Adrenal gland (tissue), 12 donors: Measurements from ENCODE around the gene CHEK2. TPM values are rescaled to one million over a fixed set of nuclear protein-coding genes. Genes with fewer than 3 reads are reported as not detected.
A peak's percentile ranks its signal among the peaks of the same experiment; 100 is the strongest.
"Not testable (repeated sequence)": the region's sequence is repeated elsewhere in the genome, so short reads cannot be mapped to it uniquely, and the experiment has no call there.

ENCODE experiments used
- DNase-seq, 7 donors: peaks; one replicate each; pipeline ENCODE4 v3.0.0-alpha.2; 2019 to 2020
- H3K27ac ChIP-seq, 5 donors: fragments of 200-600 bp; sonication (generic) in 4 of 5; 1 replicate in 3 of 5; 2 replicates in 2 of 5; pipeline versions ENCODE4 v1.5.1 to v1.8.0; 2016 to 2020; ENCODE audit warnings: mild to moderate bottlenecking in 1 of 5
- H3K27me3 ChIP-seq: fragments of 200-600 bp; 2 replicates; pipeline ENCODE4 v1.8.0; 2021
- H3K36me3 ChIP-seq, 2 donors: fragments of 200-600 bp; replicated peaks in 1 of 2; 1 replicate in 1 of 2; 2 replicates in 1 of 2; pipeline versions ENCODE4 v1.5.1 to v1.8.0; 2018 to 2022
- H3K4me1 ChIP-seq, 2 donors: fragments of 200-600 bp; replicated peaks in 1 of 2; 1 replicate in 1 of 2; 2 replicates in 1 of 2; pipeline versions ENCODE4 v1.5.1 to v1.8.0; 2018 to 2021
- H3K4me3 ChIP-seq, 4 donors: fragments of 200-600 bp; sonication (generic) in 3 of 4; one replicate each; pipeline ENCODE4 v1.5.1; 2016 to 2018
- H3K9me3 ChIP-seq, 3 donors: fragments of 200-600 bp; sonication (generic) in 1 of 3; replicated peaks in 1 of 3; 1 replicate in 2 of 3; 2 replicates in 1 of 3; pipeline versions ENCODE4 v1.5.1 to v1.8.0; 2016 to 2021
- CTCF ChIP-seq, 6 experiments: fragments of 450-650 bp in 4 of 6; fragments of 200-600 bp in 2 of 6; sonication (generic) in 1 of 6; IDR thresholded peaks; 1 replicate in 5 of 6; 2 replicates in 1 of 6; pipeline versions ENCODE4 v1.5.1 to v1.8.0; 2016 to 2021; ENCODE audit warnings: antibody characterized with exemption in 6 of 6, mild to moderate bottlenecking in 2 of 6, moderate library complexity in 1 of 6
- POLR2A ChIP-seq, 2 donors: fragments of 450-650 bp; IDR thresholded peaks; one replicate each; pipeline ENCODE4 v1.6.1; 2017; ENCODE audit warnings: antibody characterized with exemption in 2 of 2, mild to moderate bottlenecking in 2 of 2, moderate library complexity in 1 of 2
- WGBS, 4 donors: extraction: QIAGEN DNeasy Blood & Tissue Kit in 2 of 4; methylation state at CpG; one replicate each; pipeline versions ENCODE4 v1.1.5 to v1.1.7; 2013 to 2017; 5-methylcytosine and 5-hydroxymethylcytosine counted together
- intact Hi-C, 2 donors: fragments of 100-400 bp; cut with DNase I; formaldehyde crosslinking; loops; one replicate each; pipeline versions ENCODE4 v1.14.1 to v1.15.0; 2022 to 2023
- polyA plus RNA-seq, 3 donors: library from polyadenylated mRNA; stranded (reverse); fragments of 200-250 nt in 2 of 3; fragments of 350-450 nt in 1 of 3; fragmentation: Illumina TruSeq in 1 of 3; extraction: RNeasy Lipid Tissue Mini Kit (QIAGEN cat#74804) in 1 of 3; gene quantifications; one replicate each; pipeline ENCODE4 v1.2.3, GENCODE V29; 2013 to 2014
- total RNA-seq, 9 donors: library from RNA; depleted of rRNA in 4 of 9; stranded (reverse); fragments of >200 nt in 4 of 9; fragments of 120-200 nt in 1 of 9; fragmentation: NEBNext Ultra II Directional in 1 of 9; extraction: Animal tissue kit (Norgen Biotek cat#: 25700) in 1 of 9; gene quantifications; one replicate each; pipeline versions ENCODE4 v1.1.0 to v1.2.4, GENCODE V29; 2013 to 2023
- donor health status: healthy with polysubstance abuse.
- donor health status: Bipolar disorder and iron deficiency.
- donor health status: DM: yes; HTN: yes; CAD: no.
- donor health status: DM: no; HTN: no; CAD: no.
- donor health status: DM: no; HTN: no; CAD: no.
- donor health status: DM: yes; HTN: yes; CAD: no.

CHEK2 gene
- total and polyA plus RNA-seq, 12 donors: 3.2 to 45.0 (median 13.4) TPM

- no peaks in the 10 kb centered on the region for H3K9me3 ChIP-seq
- H3K36me3 ChIP-seq: peaks cover 0 to 25% of the 10 kb centered on the region in 2 donors
- DNase-seq: no peak
- peak overlapping the region in 1 of 5 donors; percentile 99 for H3K27ac ChIP-seq
- intact Hi-C loops: no loop called here
- TF ChIP-seq CTCF (IDR thresholded peaks at IDR 0.05) (no peak), POLR2A (IDR thresholded peaks at IDR 0.05) (no peak)
- no peaks in the 10 kb centered on the region for H3K27me3 ChIP-seq
- peak overlapping the region in 2 of 4 donors; percentile 82 to 87 for H3K4me3 ChIP-seq
- peaks cover 4 to 13% of the 10 kb centered on the region in 2 donors for H3K4me1 ChIP-seq
- WGBS, 4 donors: 9 to 14% (median 13%) methylated on average over 18 of the region's 18 CpGs
Observed at GRCh38 chr22:28741200-28741784, 328 bp downstream of the CHEK2 start.

- H3K36me3 ChIP-seq, H3K4me3 ChIP-seq, intact Hi-C loops, H3K27me3 ChIP-seq, H3K27ac ChIP-seq, H3K9me3 ChIP-seq, DNase-seq: not testable (repeated sequence)
- peaks cover 4 to 13% of the 10 kb centered on the region in 2 donors for H3K4me1 ChIP-seq
- 79 to 89% (median 83%) methylated on average over 8 of the region's 8 CpGs for WGBS, 4 donors
Observed at GRCh38 chr22:28738876-28739275, 2.7 kb downstream of the CHEK2 start.

- 92 to 100% (median 97%) methylated on average over 3 of the region's 3 CpGs for WGBS, 4 donors
- no peak for DNase-seq
- H3K4me3 ChIP-seq: no peak overlapping the region
Observed at GRCh38 chr22:28737701-28738100, 3.9 kb downstream of the CHEK2 start.

GRCh38 chr22:28736301-28737155 lies 5.1 kb downstream of the CHEK2 start:
- no peak overlapping the region for H3K4me3 ChIP-seq
- H3K36me3 ChIP-seq: no peaks in the 10 kb centered on the region
- H3K4me1 ChIP-seq: peaks cover 0 to 4% of the 10 kb centered on the region in 2 donors
- intact Hi-C loops: no loop called here
- H3K9me3 ChIP-seq: no peaks in the 10 kb centered on the region
- WGBS, 4 donors: 72 to 94% (median 84%) methylated on average over 6 to 7 of the region's 7 CpGs
- DNase-seq: no peak
- no peak overlapping the region for H3K27ac ChIP-seq
- H3K27me3 ChIP-seq: no peaks in the 10 kb centered on the region
- TF ChIP-seq CTCF (IDR thresholded peaks at IDR 0.05): no peak

More at GRCh38 chr22:28737701-28738100, 3.9 kb downstream of the CHEK2 start:
- H3K36me3 ChIP-seq: no peaks in the 10 kb centered on the region
- H3K27ac ChIP-seq: no peak overlapping the region
- H3K27me3 ChIP-seq: no peaks in the 10 kb centered on the region
- TF ChIP-seq POLR2A (IDR thresholded peaks at IDR 0.05) (no peak), CTCF (IDR thresholded peaks at IDR 0.05) (no peak)
- intact Hi-C loops: no loop called here
- peaks cover 0 to 6% of the 10 kb centered on the region in 2 donors for H3K4me1 ChIP-seq
- no peaks in the 10 kb centered on the region for H3K9me3 ChIP-seq
